GM12892 (cell line): ENCODE results near the gene LARGE1.

ENCODE experiments used
- POLR2A ChIP-seq: IDR thresholded peaks from 2 replicates; pipeline ENCODE4 v1.6.1; 2011; ENCODE audit warnings: low read depth, low read length, control low read depth
- POLR2AphosphoS5 ChIP-seq: IDR thresholded peaks from 2 replicates; pipeline ENCODE4 v1.6.1; 2011; ENCODE audit warnings: low read depth, low read length, control low read depth
- TAF1 ChIP-seq: IDR thresholded peaks from 2 replicates; pipeline ENCODE4 v1.6.1; 2011; ENCODE audit warnings: low read depth, mild to moderate bottlenecking, control low read depth, low read length, borderline replicate concordance

GRCh38 chr22:33288078-33288477 lies 632.2 kb downstream of the LARGE1 start:
- TF ChIP-seq POLR2A (no peak), TAF1 (no peak), POLR2AphosphoS5 (no peak)
